Fibroblast of upper back skin (primary cell): ENCODE results near the gene LYRM1.
A peak's percentile ranks its signal among the peaks of the same experiment; 100 is the strongest.
"Not testable (repeated sequence)": the region's sequence is repeated elsewhere in the genome, so short reads cannot be mapped to it uniquely, and the experiment has no call there.

Experiments used
- DNase-seq: peaks from one replicate; pipeline ENCODE4 v3.0.0-alpha.2; 2013

LYRM1 gene

GRCh38 chr16:20900299-20901067, at the start of gene LYRM1, which contains the start of gene DCUN1D3:
Gene LYRM1, plus strand, starts transcription at chr16:20900771. Its CDS starts 14,785 bp downstream, at chr16:20915556.
Gene DCUN1D3, minus strand, starts transcription at chr16:20900358. Its CDS starts 37,820 bp downstream, at chr16:20862538.
- peak; percentile 99 for DNase-seq

GRCh38 chr16:20850981-20851380, 49.6 kb upstream of the LYRM1 start:
- no peak for DNase-seq

- DNase-seq = peak; percentile 91
These were observed 49.0 kb upstream of the LYRM1 start for GRCh38 chr16:20851601-20852000.

- DNase-seq = no peak
These were observed 47.4 kb upstream of the LYRM1 start for GRCh38 chr16:20853143-20853542.

- no peak for DNase-seq
These were observed 46.5 kb upstream of the LYRM1 start for GRCh38 chr16:20853981-20854620.

- no peak for DNase-seq
These were observed 45.6 kb upstream of the LYRM1 start for GRCh38 chr16:20854963-20855362.

GRCh38 chr16:20857281-20857680, 43.3 kb upstream of the LYRM1 start:
- no peak for DNase-seq

GRCh38 chr16:20859229-20859628, 41.3 kb upstream of the LYRM1 start:
- DNase-seq = no peak

GRCh38 chr16:20859699-20860098, 40.9 kb upstream of the LYRM1 start:
- DNase-seq = no peak

- DNase-seq = no peak
These were observed 40.2 kb upstream of the LYRM1 start for GRCh38 chr16:20860361-20860760.

GRCh38 chr16:20860995-20861394, 39.6 kb upstream of the LYRM1 start:
- DNase-seq = not testable (repeated sequence)

GRCh38 chr16:20862162-20862960, 38.2 kb upstream of the LYRM1 start:
- no peak for DNase-seq

- DNase-seq = not testable (repeated sequence)
These were observed 36.2 kb upstream of the LYRM1 start for GRCh38 chr16:20864376-20864775.

- peak; percentile 42 for DNase-seq
These were observed 35.0 kb upstream of the LYRM1 start for GRCh38 chr16:20865420-20866131.

- peak; percentile 71 for DNase-seq
These were observed 34.3 kb upstream of the LYRM1 start for GRCh38 chr16:20866145-20866772.

- no peak for DNase-seq
These were observed 33.8 kb upstream of the LYRM1 start for GRCh38 chr16:20866801-20867200.

GRCh38 chr16:20867585-20867984, 33.0 kb upstream of the LYRM1 start:
- no peak for DNase-seq

GRCh38 chr16:20868890-20869289, 31.7 kb upstream of the LYRM1 start:
- DNase-seq = peak; percentile 33

- DNase-seq = no peak
These were observed 30.3 kb upstream of the LYRM1 start for GRCh38 chr16:20870122-20870820.

- DNase-seq = no peak
These were observed 29.3 kb upstream of the LYRM1 start for GRCh38 chr16:20871258-20871657.

- DNase-seq = no peak
These were observed 28.4 kb upstream of the LYRM1 start for GRCh38 chr16:20871941-20872815.
